ENCODE measurements around the gene HBA2. TPM values are rescaled to one million over a fixed set of nuclear protein-coding genes. Genes with fewer than 3 reads are reported as not detected.
"Not testable (repeated sequence)": the region's sequence is repeated elsewhere in the genome, so short reads cannot be mapped to it uniquely, and the experiment has no call there.

Gene HBA2
- total RNA-seq, 4 donors from 2014 or later: 2.5 to 258 (median 108) TPM

DNA sequence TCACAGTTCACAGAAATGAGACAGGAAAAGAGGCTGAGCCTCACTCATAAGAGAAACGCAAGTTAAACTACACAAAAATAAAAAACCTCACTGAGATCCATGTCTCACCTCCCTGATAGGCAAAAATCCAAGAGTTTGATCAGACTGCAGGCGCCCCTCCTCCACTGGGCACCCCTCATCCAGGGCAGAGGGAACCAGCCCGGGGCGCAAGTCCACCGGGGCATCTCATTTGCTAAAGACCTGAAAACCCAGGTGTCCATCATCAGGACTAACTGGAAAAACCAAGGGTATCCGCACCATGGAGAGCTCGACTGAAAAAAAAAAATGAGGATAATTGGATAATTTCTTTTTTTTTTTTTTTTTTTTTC lies 17.7 kb upstream of the HBA2 start:
- Histone ChIP-seq H3K4me3 (peak overlapping the region in 1 of 4 donors; percentile 62), H3K27me3 (peaks cover 27 to 47% (median 32%) of the 10 kb centered on the region in 3 donors), H3K27ac (no peak overlapping the region), H3K36me3 (no peaks in the 10 kb centered on the region), H3K4me1 (peaks cover 6 to 7% of the 10 kb centered on the region in 2 donors), H3K9me3 (no peaks in the 10 kb centered on the region)
- no peak for ATAC-seq
- DNase-seq: no peak
- intact Hi-C loops (cut with DNase I; ENCODE audit: low total_unique reads): no loop called here
- TF ChIP-seq, protein P1, sequence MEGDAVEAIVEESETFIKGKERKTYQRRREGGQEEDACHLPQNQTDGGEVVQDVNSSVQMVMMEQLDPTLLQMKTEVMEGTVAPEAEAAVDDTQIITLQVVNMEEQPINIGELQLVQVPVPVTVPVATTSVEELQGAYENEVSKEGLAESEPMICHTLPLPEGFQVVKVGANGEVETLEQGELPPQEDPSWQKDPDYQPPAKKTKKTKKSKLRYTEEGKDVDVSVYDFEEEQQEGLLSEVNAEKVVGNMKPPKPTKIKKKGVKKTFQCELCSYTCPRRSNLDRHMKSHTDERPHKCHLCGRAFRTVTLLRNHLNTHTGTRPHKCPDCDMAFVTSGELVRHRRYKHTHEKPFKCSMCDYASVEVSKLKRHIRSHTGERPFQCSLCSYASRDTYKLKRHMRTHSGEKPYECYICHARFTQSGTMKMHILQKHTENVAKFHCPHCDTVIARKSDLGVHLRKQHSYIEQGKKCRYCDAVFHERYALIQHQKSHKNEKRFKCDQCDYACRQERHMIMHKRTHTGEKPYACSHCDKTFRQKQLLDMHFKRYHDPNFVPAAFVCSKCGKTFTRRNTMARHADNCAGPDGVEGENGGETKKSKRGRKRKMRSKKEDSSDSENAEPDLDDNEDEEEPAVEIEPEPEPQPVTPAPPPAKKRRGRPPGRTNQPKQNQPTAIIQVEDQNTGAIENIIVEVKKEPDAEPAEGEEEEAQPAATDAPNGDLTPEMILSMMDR (IDR thresholded peaks at IDR 0.05 in 4 of 5, conservative IDR thresholded peaks at IDR 0.05 in 1 of 5): no peak
- no peak for TF ChIP-seq POLR2A (IDR thresholded peaks at IDR 0.05)
- in situ Hi-C loops (cut with MboI; ENCODE audit: low sequenced_read_pairs in 4 of 4): no loop called here

DNA sequence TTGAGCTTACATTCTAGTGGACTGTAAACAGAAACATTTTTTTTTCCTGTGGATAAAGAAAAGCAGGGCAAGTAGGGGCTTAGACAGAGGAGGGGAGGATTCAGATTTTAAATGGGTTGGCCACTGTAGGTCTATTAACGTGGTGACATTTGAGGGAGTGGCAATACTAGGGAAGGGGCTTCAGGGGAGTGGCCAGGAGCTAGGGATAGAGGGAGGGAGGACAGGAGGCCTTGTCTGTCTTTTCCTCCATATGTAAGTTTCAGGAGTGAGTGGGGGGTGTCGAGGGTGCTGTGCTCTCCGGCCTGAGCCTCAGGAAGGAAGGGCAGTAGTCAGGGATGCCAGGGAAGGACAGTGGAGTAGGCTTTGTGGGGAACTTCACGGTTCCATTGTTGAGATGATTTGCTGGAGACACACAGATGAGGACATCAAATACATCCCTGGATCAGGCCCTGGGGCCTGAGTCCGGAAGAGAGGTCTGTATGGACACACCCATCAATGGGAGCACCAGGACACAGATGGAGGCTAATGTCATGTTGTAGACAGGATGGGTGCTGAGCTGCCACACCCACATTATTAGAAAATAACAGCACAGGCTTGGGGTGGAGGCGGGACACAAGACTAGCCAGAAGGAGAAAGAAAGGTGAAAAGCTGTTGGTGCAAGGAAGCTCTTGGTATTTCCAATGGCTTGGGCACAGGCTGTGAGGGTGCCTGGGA lies 13.4 kb upstream of the HBA2 start:
- Histone ChIP-seq H3K4me1 (peaks cover 4 to 6% of the 10 kb centered on the region in 2 donors), H3K27me3 (peaks cover 26 to 37% (median 30%) of the 10 kb centered on the region in 3 donors), H3K9me3 (no peaks in the 10 kb centered on the region), H3K36me3 (no peaks in the 10 kb centered on the region), H3K4me3 (no peak overlapping the region), H3K27ac (no peak overlapping the region)
- intact Hi-C loops (cut with DNase I; ENCODE audit: low total_unique reads) (no loop called here), in situ Hi-C loops (cut with MboI; ENCODE audit: low sequenced_read_pairs in 4 of 4) (no loop called here)
- no peak for DNase-seq
- ATAC-seq: no peak
- TF ChIP-seq POLR2A (IDR thresholded peaks at IDR 0.05): no peak
- TF ChIP-seq, protein P1 (IDR thresholded peaks at IDR 0.05 in 4 of 5, conservative IDR thresholded peaks at IDR 0.05 in 1 of 5): no peak

GRCh38 chr16:160242-160641 lies 12.4 kb upstream of the HBA2 start:
- in situ Hi-C loops (cut with MboI; ENCODE audit: low sequenced_read_pairs in 4 of 4); H3K27ac ChIP-seq; intact Hi-C loops (cut with DNase I; ENCODE audit: low total_unique reads); ATAC-seq; H3K9me3 ChIP-seq; H3K4me1 ChIP-seq; H3K36me3 ChIP-seq; H3K4me3 ChIP-seq; DNase-seq: not testable (repeated sequence)
- peaks cover 21 to 31% (median 24%) of the 10 kb centered on the region in 3 donors for H3K27me3 ChIP-seq

- H3K36me3 ChIP-seq: no peaks in the 10 kb centered on the region
- H3K27me3 ChIP-seq: peaks cover 23 to 32% (median 24%) of the 10 kb centered on the region in 3 donors
- in situ Hi-C loops (cut with MboI; ENCODE audit: low sequenced_read_pairs in 4 of 4): no loop called here
- intact Hi-C loops (cut with DNase I; ENCODE audit: low total_unique reads): no loop called here
- no peak overlapping the region for H3K27ac ChIP-seq
- ATAC-seq (no peak), DNase-seq (no peak)
- H3K4me1 ChIP-seq: peaks cover 0 to 9% of the 10 kb centered on the region in 2 donors
- TF ChIP-seq, protein P1 (IDR thresholded peaks at IDR 0.05 in 4 of 5, conservative IDR thresholded peaks at IDR 0.05 in 1 of 5): no peak
- TF ChIP-seq POLR2A (IDR thresholded peaks at IDR 0.05): no peak
- no peaks in the 10 kb centered on the region for H3K9me3 ChIP-seq
- no peak overlapping the region for H3K4me3 ChIP-seq
Measured at GRCh38 chr16:160691-161190, 11.9 kb upstream of the HBA2 start.

DNA sequence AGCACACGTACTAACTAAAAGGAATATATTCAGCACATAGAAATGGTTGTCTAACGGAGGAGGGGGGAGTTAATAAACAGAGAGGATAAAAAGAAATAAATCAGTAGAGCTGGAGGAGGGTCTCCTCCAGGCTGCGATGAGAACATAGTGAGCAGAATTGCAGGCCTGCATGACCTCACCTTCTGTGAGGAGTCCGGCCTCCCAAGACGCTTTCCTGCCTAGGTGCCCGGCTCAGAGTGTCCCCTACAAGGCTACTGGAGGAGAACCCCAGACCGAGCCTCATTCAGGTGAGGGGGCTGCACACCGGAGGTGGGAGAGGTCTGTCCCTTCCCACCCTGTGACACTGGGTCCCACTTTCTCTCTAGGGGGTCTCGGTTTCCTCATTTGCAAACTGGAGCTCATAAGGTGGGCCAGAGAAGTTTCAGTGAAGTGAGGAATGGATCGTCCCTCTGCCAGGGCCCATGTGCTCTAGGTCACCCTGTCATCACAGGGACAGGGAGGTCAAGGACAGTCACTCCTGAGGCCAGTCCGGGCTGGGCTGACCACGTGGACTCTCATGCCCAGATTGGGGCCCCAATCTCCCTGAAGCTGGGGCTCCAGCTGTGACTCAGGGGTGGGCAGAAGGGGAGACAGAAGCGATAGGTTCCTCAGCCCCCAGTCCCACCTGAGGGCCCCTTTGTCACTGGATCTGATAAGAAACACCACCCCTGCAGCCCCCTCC lies 10.2 kb upstream of the HBA2 start:
- no peak overlapping the region for H3K4me3 ChIP-seq
- DNase-seq (no peak), ATAC-seq (no peak)
- intact Hi-C loops (cut with DNase I; ENCODE audit: low total_unique reads): no loop called here
- H3K9me3 ChIP-seq: no peaks in the 10 kb centered on the region
- no peak overlapping the region for H3K27ac ChIP-seq
- TF ChIP-seq, protein P1 (IDR thresholded peaks at IDR 0.05 in 4 of 5, conservative IDR thresholded peaks at IDR 0.05 in 1 of 5): no peak
- no peak for TF ChIP-seq POLR2A (IDR thresholded peaks at IDR 0.05)
- peaks cover 0 to 18% of the 10 kb centered on the region in 2 donors for H3K4me1 ChIP-seq
- peaks cover 25 to 35% (median 30%) of the 10 kb centered on the region in 3 donors for H3K27me3 ChIP-seq
- in situ Hi-C loops (cut with MboI; ENCODE audit: low sequenced_read_pairs in 4 of 4): no loop called here
- H3K36me3 ChIP-seq: no peaks in the 10 kb centered on the region

- H3K9me3 ChIP-seq; in situ Hi-C loops (cut with MboI; ENCODE audit: low sequenced_read_pairs in 4 of 4); DNase-seq; intact Hi-C loops (cut with DNase I; ENCODE audit: low total_unique reads); ATAC-seq; H3K36me3 ChIP-seq; H3K27ac ChIP-seq; H3K4me3 ChIP-seq: not testable (repeated sequence)
- Histone ChIP-seq H3K4me1 (peaks cover 0 to 18% of the 10 kb centered on the region in 2 donors), H3K27me3 (peaks cover 32 to 40% (median 35%) of the 10 kb centered on the region in 3 donors)
Measured at GRCh38 chr16:163139-163538, 9.5 kb upstream of the HBA2 start.

DNA sequence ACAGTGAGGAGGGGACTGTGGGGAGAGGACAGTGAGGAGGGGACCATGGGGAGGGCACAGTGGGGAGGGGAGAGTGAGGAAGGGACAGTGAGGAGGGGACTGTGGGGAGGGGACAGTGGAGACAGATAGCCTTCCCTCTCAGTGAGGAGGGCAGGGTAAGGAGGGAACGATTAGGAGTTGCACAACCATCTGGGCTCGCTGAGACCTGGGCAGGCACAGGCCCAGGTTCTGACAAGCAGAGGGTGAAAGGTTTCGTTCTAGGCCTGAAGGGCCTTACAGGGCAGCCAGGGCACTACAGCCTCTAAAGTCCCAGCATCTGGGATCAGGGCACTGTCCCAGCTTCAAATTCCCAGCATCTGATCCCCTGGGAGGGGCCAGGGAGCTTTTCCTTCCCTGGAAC lies 9.0 kb upstream of the HBA2 start:
- H3K27ac ChIP-seq; in situ Hi-C loops (cut with MboI; ENCODE audit: low sequenced_read_pairs in 4 of 4); H3K9me3 ChIP-seq; DNase-seq; H3K4me3 ChIP-seq; H3K36me3 ChIP-seq; intact Hi-C loops (cut with DNase I; ENCODE audit: low total_unique reads): not testable (repeated sequence)
- ATAC-seq: peak in 1 of 2 donors; percentile 39
- H3K27me3 ChIP-seq: peaks cover 38 to 43% (median 38%) of the 10 kb centered on the region in 3 donors
- H3K4me1 ChIP-seq: peaks cover 0 to 18% of the 10 kb centered on the region in 2 donors

All from gastrocnemius medialis (tissue), 4 donors.